HepG2 (cell line): Measurements from ENCODE around the gene ZFP36L2. TPM values are rescaled to one million over a fixed set of nuclear protein-coding genes. Genes with fewer than 3 reads are reported as not detected.

Experiments used
- DR1 ChIP-seq: sonication (generic); formaldehyde crosslinking; IDR thresholded peaks from 2 replicates; pipeline ENCODE4 v1.8.0; 2021; ENCODE audit warnings: mild to moderate bottlenecking, missing genetic modification reagents, inconsistent platforms
- HNF4A ChIP-seq: sonication (generic); formaldehyde crosslinking; IDR thresholded peaks from 2 replicates; pipeline ENCODE4 v1.4.0; 2020; ENCODE audit warnings: missing genetic modification reagents
- RFX5 ChIP-seq: IDR thresholded peaks from 2 replicates; pipeline ENCODE4 v1.6.1; 2011; ENCODE audit warnings: low read depth, low read length, improper control_type of control experiment
- ZNF101 ChIP-seq: sonication (generic); formaldehyde crosslinking; IDR thresholded peaks from 2 replicates; pipeline ENCODE4 v1.4.0; 2020; ENCODE audit warnings: mild to moderate bottlenecking, low read depth, missing genetic modification reagents, borderline replicate concordance
- ZNF20 ChIP-seq: sonication (generic); formaldehyde crosslinking; IDR thresholded peaks from 2 replicates; pipeline ENCODE4 v1.4.0; 2020; ENCODE audit warnings: mild to moderate bottlenecking, moderate library complexity, missing genetic modification reagents
- ZNF224 ChIP-seq: sonication (generic); formaldehyde crosslinking; IDR thresholded peaks from 2 replicates; pipeline ENCODE4 v1.5.0; 2020; ENCODE audit warnings: mild to moderate bottlenecking, missing genetic modification reagents
- ZNF563 ChIP-seq: sonication (generic); formaldehyde crosslinking; IDR thresholded peaks from 2 replicates; pipeline ENCODE4 v1.8.0; 2022; ENCODE audit warnings: mild to moderate bottlenecking, moderate library complexity, missing genetic modification reagents
- ZNF674 ChIP-seq: sonication (generic); formaldehyde crosslinking; IDR thresholded peaks from 2 replicates; pipeline ENCODE4 v1.5.0; 2020; ENCODE audit warnings: low read depth, mild to moderate bottlenecking, missing genetic modification reagents
- ZNF768 ChIP-seq: sonication (generic); formaldehyde crosslinking; IDR thresholded peaks from 2 replicates; pipeline ENCODE4 v1.4.0; 2020; ENCODE audit warnings: missing genetic modification reagents
- ZNF850 ChIP-seq: sonication (generic); formaldehyde crosslinking; conservative IDR thresholded peaks from 2 replicates; pipeline ENCODE4 v1.9.0; 2021; ENCODE audit warnings: mild to moderate bottlenecking, missing genetic modification reagents
- polyA plus RNA-seq, 8 experiments: library from polyadenylated mRNA; depleted of rRNA in 3 of 8; stranded (reverse) in 7 of 8; unstranded in 1 of 8; fragments of >200 nt; fragmentation: Illumina TruSeq in 4 of 8; extraction: Trizol in 4 of 8; gene quantifications; 2 replicates each; pipeline versions ENCODE4 v1.2.1 to v1.2.3, GENCODE V29; 2011 to 2016; ENCODE audit warnings: low read depth in 4 of 8, missing spikeins in 1 of 8, mixed read lengths in 1 of 8; ENCODE audit not compliant: insufficient read depth in 1 of 8
- total RNA-seq, 5 experiments: library from RNA; depleted of rRNA; stranded (reverse); fragments of >200 nt; fragmentation: Illumina TruSeq; extraction: Trizol; gene quantifications; 2 replicates each; pipeline ENCODE4 v1.2.3, GENCODE V29; 2016; ENCODE audit warnings: low read depth in 1 of 5
- TF ChIP-seq, protein P1 (sequence below): sonication (generic); formaldehyde crosslinking; IDR thresholded peaks from 2 replicates; pipeline ENCODE4 v1.4.0; 2020; ENCODE audit warnings: mild to moderate bottlenecking, missing genetic modification reagents
- TF ChIP-seq, protein P2 (sequence below): sonication (generic); formaldehyde crosslinking; IDR thresholded peaks from 2 replicates; pipeline ENCODE4 v1.4.0; 2020; ENCODE audit warnings: low read depth, mild to moderate bottlenecking, missing genetic modification reagents
- TF ChIP-seq, protein P3 (sequence below): sonication (generic); formaldehyde crosslinking; IDR thresholded peaks from 2 replicates; pipeline ENCODE4 v1.4.0; 2020; ENCODE audit warnings: missing genetic modification reagents, mild to moderate bottlenecking, borderline replicate concordance
- TF ChIP-seq, protein P4 (sequence below): sonication (generic); formaldehyde crosslinking; IDR thresholded peaks from 2 replicates; pipeline ENCODE4 v1.8.0; 2022; ENCODE audit warnings: mild to moderate bottlenecking, missing genetic modification reagents, moderate library complexity

Gene ZFP36L2
- total and polyA plus RNA-seq, 2 of the 13 experiments (the other 11 are each of a cell fraction or from before 2014, with no cell fraction given), result 11.2 to 21.8 TPM

DNA sequence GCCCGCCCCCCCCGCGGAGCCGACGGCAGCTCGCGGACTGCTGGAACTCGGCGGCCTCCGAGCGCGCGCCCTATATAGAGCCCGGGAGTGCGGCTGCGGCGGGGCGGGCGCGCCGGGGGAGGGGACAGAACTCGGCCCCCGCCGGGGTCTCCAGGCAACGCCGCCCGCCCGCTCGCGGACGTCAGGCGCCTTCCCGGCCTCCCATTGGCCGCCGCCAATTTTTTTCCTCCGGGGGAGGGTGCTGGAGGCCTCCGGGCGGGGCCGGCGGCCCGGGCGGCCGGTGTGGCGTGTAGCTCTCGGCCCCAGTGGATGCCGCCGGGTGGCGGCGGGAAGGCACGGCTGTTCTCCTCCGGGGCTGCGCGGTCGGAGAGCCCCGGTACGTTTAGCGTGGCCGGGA lies at the start of gene ZFP36L2 (continued):
- TF ChIP-seq, protein P1, sequence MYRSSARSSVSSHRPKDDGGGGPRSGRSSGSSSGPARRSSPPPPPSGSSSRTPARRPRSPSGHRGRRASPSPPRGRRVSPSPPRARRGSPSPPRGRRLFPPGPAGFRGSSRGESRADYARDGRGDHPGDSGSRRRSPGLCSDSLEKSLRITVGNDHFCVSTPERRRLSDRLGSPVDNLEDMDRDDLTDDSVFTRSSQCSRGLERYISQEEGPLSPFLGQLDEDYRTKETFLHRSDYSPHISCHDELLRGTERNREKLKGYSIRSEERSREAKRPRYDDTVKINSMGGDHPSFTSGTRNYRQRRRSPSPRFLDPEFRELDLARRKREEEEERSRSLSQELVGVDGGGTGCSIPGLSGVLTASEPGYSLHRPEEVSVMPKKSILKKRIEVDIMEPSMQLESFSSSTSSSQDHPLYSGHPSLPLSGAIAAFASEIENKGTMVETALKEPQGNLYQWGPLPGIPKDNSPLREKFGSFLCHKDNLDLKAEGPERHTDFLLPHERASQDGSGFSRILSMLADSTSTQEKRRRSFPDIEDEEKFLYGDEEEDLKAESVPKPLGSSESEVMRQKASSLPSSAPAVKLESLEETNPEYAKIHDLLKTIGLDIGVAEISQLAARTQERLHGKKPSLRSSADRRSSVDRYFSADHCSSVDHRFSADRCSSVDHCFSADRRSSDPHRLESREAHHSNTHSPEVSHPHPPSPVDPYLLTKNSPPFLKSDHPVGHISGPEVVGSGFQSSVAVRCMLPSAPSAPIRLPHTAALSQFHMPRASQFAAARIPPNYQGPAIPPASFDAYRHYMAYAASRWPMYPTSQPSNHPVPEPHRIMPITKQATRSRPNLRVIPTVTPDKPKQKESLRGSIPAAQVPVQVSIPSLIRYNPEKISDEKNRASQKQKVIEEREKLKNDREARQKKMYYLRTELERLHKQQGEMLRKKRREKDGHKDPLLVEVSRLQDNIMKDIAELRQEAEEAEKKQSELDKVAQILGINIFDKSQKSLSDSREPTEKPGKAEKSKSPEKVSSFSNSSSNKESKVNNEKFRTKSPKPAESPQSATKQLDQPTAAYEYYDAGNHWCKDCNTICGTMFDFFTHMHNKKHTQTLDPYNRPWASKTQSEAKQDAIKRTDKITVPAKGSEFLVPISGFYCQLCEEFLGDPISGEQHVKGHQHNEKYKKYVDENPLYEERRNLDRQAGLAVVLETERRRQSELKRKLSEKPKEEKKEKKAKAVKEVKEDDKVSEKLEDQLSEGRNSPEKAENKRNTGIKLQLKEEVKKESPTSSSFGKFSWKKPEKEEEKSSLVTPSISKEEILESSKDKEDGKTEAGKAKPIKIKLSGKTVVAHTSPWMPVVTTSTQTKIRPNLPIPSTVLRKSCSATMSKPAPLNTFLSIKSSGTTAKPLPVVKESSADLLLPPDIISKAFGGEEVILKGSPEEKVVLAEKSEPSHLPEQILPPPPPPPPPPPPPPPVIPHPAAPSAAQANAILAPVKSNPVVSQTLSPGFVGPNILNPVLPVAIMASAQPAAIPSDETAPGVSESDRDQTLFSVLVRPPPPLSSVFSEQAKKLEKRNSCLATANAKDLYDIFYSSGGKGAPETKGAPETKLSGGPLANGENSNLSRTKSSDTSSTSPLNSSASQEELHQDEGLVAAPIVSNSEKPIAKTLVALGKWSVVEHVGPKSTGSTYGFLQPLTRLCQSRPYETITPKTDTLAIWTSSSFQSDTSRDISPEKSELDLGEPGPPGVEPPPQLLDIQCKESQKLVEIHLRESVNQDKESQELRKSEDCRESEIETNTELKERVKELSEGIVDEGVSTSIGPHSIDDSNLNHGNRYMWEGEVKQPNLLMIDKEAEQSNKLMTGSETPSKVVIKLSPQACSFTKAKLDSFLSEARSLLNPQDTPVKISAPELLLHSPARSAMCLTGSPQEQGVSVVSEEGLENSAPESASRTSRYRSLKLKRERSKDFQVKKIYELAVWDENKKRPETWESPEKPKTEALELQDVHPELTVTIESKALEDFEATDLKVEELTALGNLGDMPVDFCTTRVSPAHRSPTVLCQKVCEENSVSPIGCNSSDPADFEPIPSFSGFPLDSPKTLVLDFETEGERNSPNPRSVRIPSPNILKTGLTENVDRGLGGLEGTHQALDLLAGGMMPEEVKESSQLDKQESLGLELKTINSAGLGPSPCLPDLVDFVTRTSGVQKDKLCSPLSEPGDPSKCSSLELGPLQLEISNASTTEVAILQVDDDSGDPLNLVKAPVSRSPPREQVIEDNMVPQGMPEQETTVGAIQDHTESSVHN (CRISPR knock-in tag), result no peak
- TF ChIP-seq ZNF768 (CRISPR knock-in tag), result no peak
- TF ChIP-seq, protein P2, sequence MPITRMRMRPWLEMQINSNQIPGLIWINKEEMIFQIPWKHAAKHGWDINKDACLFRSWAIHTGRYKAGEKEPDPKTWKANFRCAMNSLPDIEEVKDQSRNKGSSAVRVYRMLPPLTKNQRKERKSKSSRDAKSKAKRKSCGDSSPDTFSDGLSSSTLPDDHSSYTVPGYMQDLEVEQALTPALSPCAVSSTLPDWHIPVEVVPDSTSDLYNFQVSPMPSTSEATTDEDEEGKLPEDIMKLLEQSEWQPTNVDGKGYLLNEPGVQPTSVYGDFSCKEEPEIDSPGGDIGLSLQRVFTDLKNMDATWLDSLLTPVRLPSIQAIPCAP (CRISPR knock-in tag), result 0 out of 2 replicates have a peak, but pooled peaks have one; percentile 18
- TF ChIP-seq ZNF850 (CRISPR knock-in tag), result 0 out of 2 replicates have a peak, but pooled peaks have one; percentile 4
- TF ChIP-seq, protein P3, sequence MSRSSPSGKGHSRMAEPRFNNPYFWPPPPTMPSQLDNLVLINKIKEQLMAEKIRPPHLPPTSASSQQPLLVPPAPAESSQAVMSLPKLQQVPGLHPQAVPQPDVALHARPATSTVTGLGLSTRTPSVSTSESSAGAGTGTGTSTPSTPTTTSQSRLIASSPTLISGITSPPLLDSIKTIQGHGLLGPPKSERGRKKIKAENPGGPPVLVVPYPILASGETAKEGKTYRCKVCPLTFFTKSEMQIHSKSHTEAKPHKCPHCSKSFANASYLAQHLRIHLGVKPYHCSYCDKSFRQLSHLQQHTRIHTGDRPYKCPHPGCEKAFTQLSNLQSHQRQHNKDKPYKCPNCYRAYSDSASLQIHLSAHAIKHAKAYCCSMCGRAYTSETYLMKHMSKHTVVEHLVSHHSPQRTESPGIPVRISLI, result peak; percentile 92
- TF ChIP-seq, protein P4, sequence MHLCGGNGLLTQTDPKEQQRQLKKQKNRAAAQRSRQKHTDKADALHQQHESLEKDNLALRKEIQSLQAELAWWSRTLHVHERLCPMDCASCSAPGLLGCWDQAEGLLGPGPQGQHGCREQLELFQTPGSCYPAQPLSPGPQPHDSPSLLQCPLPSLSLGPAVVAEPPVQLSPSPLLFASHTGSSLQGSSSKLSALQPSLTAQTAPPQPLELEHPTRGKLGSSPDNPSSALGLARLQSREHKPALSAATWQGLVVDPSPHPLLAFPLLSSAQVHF, result peak; percentile 67; the same call in 1 of the 2 replicates
- TF ChIP-seq HNF4A (CRISPR knock-in tag), result no peak
- no peak for TF ChIP-seq ZNF101 (CRISPR knock-in tag)
- no peak for TF ChIP-seq ZNF674 (CRISPR knock-in tag)
- TF ChIP-seq ZNF563 (CRISPR knock-in tag), result peak; percentile 16; the same call in 1 of the 2 replicates
- peak; percentile 67; the same call in 1 of the 2 replicates for TF ChIP-seq RFX5
- peak; percentile 57; the same call in 1 of the 2 replicates for TF ChIP-seq ZNF20 (CRISPR knock-in tag)
- no peak for TF ChIP-seq ZNF224 (CRISPR knock-in tag)
- TF ChIP-seq DR1, result peak; percentile 96
